HT-29 (cell line): ENCODE results near the gene PRKAR1B. TPM values are rescaled to one million over a fixed set of nuclear protein-coding genes. Genes with fewer than 3 reads are reported as not detected.

Experiments used
- DNase-seq: peaks from one replicate; pipeline ENCODE4 v3.0.0-alpha.2; 2015; ENCODE audit warnings: low spot score
- total RNA-seq: library from RNA; depleted of rRNA; stranded (reverse); fragments of >200 nt; shearing (Covaris generic); gene quantifications from 2 replicates; pipeline ENCODE4 v1.2.3, GENCODE V29; 2014

Gene PRKAR1B
- total RNA-seq, 1 experiment from 2014 or later = 78.0 TPM

GRCh38 chr7:603152-603951, 123.7 kb downstream of the PRKAR1B start:
- DNase-seq = no peak

- DNase-seq = no peak
Measured at GRCh38 chr7:602341-603141, 124.5 kb downstream of the PRKAR1B start.

- no peak for DNase-seq
Measured at GRCh38 chr7:601595-602340, 125.3 kb downstream of the PRKAR1B start.

- no peak for DNase-seq
Measured at GRCh38 chr7:601036-601594, 126.0 kb downstream of the PRKAR1B start.

GRCh38 chr7:600149-601035, 126.7 kb downstream of the PRKAR1B start:
- no peak for DNase-seq

GRCh38 chr7:598899-599298, 128.2 kb downstream of the PRKAR1B start:
- no peak for DNase-seq

- no peak for DNase-seq
Measured at GRCh38 chr7:597348-598178, 129.5 kb downstream of the PRKAR1B start.

- DNase-seq = no peak
Measured at GRCh38 chr7:596819-597182, 130.3 kb downstream of the PRKAR1B start.

- DNase-seq = no peak
Measured at GRCh38 chr7:596071-596818, 130.8 kb downstream of the PRKAR1B start.

- no peak for DNase-seq
Measured at GRCh38 chr7:595621-596010, 131.5 kb downstream of the PRKAR1B start.

- no peak for DNase-seq
Measured at GRCh38 chr7:594920-595620, 132.0 kb downstream of the PRKAR1B start.

- no peak for DNase-seq
Measured at GRCh38 chr7:594212-594913, 132.7 kb downstream of the PRKAR1B start.

- no peak for DNase-seq
Measured at GRCh38 chr7:593324-594115, 133.6 kb downstream of the PRKAR1B start.

GRCh38 chr7:591856-592628, 135.0 kb downstream of the PRKAR1B start:
- DNase-seq = no peak

- DNase-seq = no peak
Measured at GRCh38 chr7:590731-591551, 136.1 kb downstream of the PRKAR1B start.
